Stimulated activated CD8-positive, alpha-beta memory T cell treated with anti-CD3 and anti-CD28 coated beads, Interleukin-2, amount 100 ng/mL, for 48 hours (primary cell): ENCODE data around the gene GYPC.

ENCODE experiments used
- DNase-seq, 2 donors: peaks; one replicate each; pipeline ENCODE4 v3.0.0-alpha.2; 2020; ENCODE audit warnings: low read depth in 2 of 2

The GYPC gene

DNA sequence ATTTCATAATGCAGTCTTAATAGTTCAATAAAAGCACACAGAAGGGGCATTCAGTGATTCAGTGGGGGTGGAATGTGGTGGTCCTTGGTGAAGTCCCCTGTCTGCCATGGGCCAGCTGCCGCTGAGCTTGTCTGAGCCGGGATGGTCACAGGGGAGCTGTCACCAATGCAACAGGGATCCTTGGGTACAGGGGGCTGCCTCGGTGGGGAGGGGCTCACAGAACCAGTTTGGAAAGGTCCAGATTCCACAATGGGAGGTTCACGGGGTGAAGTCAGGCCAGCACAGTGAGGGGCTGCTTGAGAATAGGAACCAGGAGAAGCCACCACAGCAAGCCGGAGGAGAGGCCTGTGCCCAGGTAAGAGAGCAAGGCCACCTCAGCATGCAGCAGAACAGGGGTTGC, 75.4 kb downstream of the GYPC start:
- DNase-seq: no peak

DNA sequence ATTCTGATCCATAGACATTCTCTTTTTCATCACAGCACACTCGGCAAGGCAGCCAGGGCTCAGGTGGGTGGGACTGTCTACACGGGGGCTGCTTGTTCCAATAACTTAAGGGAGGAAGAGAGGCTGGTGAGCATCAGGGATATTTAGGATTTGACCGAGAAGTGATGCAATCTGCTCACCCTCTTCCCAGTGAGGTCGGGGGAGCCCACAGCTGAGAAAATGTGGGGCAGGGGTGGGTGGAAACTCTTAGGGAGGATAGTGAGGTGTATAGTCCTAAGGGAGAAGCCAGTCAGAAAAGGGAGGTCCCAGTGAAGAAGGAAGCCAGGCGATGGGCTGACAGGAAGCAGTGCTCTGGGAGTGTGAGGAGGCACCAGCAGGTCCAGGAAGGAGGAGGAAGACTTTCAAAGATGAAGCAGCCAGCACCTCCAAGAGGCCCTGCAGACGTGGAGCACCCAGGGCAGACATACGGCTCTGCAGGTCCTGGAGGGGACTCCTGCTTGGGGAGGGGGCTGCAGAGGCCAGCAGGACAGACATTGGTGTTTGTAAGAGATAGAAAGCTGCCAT, 76.8 kb downstream of the GYPC start:
- DNase-seq: no peak

DNA sequence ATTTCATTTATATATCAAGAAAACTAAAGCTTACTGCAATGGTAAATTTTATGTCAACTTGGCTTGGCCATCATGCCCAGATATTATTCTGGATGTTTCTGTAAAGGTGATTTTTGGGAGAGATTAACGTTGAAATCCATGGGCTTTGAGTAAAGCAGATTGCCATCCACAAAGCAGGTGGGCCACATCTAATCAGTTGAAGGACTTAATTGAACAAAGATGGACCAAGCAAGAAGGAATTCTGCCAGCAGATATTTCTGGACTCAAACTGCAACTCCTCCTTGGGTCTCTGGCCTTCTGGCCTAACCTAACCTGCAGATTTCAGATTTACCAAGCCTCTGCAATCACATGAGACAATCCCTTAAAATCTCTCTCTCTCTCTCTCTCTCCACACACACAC, 77.8 kb downstream of the GYPC start:
- no peak for DNase-seq

DNA sequence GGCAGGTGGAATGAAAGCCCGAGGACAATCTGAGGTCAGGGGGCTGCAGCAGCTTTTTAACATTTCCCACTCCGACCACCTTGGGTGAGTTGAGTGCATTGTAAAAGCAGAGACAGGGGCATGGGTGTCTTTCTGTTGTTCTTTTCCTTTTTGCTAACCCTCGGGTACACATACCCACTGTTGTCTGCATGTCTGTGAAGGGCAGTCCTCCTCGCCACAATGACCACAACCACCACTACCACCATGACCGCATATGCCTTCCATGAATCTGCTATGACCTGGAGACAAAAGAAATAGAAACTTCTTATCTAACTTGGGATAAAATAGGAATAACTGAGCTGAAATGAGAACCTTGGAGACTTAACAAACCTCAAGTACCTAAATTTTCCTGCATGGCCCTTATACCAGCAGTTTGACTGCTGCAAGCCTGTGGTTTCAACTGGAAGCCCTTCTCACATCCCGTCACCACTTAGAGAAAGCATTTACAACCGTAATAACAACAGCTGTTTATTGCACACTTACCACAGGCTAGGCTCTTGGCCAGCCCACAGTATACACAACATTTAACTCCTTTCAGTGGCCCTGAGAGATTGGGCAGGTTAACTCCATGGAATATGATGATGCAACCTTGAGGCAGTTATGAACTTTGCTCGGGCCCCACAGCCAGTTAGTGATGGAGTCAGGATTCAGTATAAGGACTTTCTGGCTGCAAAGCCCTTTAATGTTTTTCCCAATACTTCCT, 80.3 kb downstream of the GYPC start:
- DNase-seq: no peak

DNA sequence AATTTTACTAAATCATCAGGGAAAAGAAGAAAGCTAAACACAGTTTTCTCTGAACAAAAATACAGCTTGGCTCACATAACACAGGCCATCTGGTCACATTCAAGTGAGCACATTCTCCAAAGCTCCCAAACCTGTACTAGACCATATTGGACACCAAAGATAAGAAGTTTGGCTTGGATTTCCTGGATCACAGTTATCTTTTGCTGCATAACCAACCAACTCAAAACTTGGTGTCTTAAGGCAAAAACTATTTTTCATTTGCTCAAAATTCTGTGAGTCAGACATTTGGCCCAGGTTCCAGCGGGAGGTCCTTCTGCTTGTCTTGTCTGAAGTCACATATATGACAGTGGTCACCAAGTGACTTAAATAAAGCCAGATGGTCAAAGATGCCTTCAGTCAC, 83.2 kb downstream of the GYPC start:
- DNase-seq: no peak

DNA sequence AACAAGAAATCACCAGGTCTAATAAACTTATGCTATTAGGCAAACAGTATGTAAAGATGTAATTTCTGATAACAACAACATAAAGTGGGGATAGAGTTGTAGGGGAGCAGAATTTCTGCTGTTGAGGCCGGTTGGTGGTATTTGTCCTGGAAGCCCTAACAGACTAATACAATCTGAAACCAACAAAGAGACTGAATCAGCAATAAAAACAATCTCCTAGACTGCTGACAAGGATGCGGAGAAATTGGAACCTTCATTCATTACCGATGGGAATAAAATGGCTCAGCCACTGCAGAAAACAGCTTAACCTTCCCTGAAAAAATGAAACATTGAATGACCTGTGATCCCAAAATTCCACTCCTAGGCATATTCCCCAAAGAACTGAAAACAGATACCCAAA, 88.7 kb downstream of the GYPC start:
- DNase-seq: no peak
